PC-9 (cell line): ENCODE measurements around the gene PLOD3. TPM values are rescaled to one million over a fixed set of nuclear protein-coding genes. Genes with fewer than 3 reads are reported as not detected.

ENCODE experiments used
- microRNA-seq: library from miRNA; unstranded; fragments of <30 nt; microRNA quantifications from one replicate; pipeline ENCODE4 v1.2.0, GENCODE V29; 2021; ENCODE audit warnings: borderline number of aligned reads, borderline replicate concordance
- total RNA-seq: library from RNA; stranded (reverse); gene quantifications from 2 replicates; pipeline ENCODE4 v1.2.3, GENCODE V29; 2021

PLOD3 gene
- total RNA-seq, 1 experiment from 2014 or later: 93.2 TPM

Small RNAs within 50 kb of the gene (microRNA-seq; reads per million reads assigned to microRNA genes)
- gene MIR4653: not detected

Other genes with a start within 250 kb of the PLOD3 start
- 1.4 and 3.8 TPM in 2 replicates for gene MUC12, start 248.0 kb downstream of the PLOD3 start, total RNA-seq
- gene MUC17, start 197.5 kb downstream of the PLOD3 start, total RNA-seq: not detected in 2 replicates
- 72.3 and 81.6 TPM in 2 replicates for gene TRIM56, start 132.1 kb downstream of the PLOD3 start, total RNA-seq
- gene SERPINE1, start 90.5 kb downstream of the PLOD3 start, total RNA-seq: 36.2 and 45.8 TPM in 2 replicates
- gene AP1S1, start 63.1 kb downstream of the PLOD3 start, total RNA-seq: 227 and 308 TPM in 2 replicates
- gene VGF, start 52.0 kb downstream of the PLOD3 start, total RNA-seq: 2.1 and 2.3 TPM in 2 replicates
- not detected in 2 replicates for gene NAT16, start 37.3 kb downstream of the PLOD3 start, total RNA-seq
- gene MOGAT3, start 16.5 kb downstream of the PLOD3 start, total RNA-seq: not detected in 2 replicates
- 105 and 110 TPM in 2 replicates for gene ZNHIT1, start 584 bp upstream of the PLOD3 start, total RNA-seq
- gene CLDN15, start 20.2 kb upstream of the PLOD3 start, total RNA-seq: 16.0 and 17.2 TPM in 2 replicates
- gene FIS1, start 27.5 kb upstream of the PLOD3 start, total RNA-seq: 184 and 200 TPM in 2 replicates
- 47.6 and 53.0 TPM in 2 replicates for gene IFT22, start 104.2 kb upstream of the PLOD3 start, total RNA-seq
- gene COL26A1, start 145.3 kb upstream of the PLOD3 start, total RNA-seq: 0.20 and 0.38 TPM in 2 replicates